HG03135 (cell line): ENCODE data around the gene BCAR3.

ENCODE experiments used
- ATAC-seq: cut with Tn5 transposase; IDR thresholded peaks from one replicate; pipeline ENCODE4 v1.9.1; 2021; ENCODE audit warnings: mild to moderate bottlenecking, moderate library complexity; ENCODE audit not compliant: unreplicated experiment

The BCAR3 gene

DNA sequence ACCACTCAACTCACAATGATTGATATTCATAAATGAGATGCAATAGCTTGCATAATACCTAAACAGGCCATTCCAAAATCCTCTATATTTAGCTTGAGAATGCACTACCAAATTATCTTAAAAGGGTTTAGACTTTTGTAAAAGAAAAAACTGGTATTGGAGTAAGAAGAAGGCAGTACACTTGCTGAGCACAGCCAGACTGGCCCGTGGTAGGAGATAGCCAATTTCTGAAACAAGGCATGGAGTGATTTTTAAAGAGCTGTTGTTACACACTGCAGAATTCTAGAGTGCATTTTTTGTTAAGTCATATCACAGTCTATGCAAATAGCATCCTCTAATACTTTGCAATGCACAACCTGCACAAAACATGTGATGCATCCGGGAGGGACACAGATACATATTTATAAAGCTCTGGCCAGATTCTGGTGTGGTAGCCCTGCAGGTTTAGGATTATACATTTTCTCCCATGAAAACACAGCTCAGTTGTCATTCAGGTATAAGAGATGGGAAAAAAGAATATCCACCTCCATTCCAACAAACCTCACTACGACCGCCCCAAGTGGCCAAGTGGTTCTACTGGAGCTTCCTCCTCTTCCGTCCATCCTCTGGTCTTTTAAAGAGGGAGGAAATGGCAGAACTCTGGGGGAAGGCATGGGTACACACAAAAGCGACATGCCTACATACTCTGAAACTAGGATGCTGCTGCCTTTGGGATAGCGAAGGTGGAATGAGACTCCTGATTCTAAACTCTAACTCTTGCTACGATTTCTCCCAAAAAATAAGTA is 40.8 kb downstream of the BCAR3 start:
- no peak for ATAC-seq

DNA sequence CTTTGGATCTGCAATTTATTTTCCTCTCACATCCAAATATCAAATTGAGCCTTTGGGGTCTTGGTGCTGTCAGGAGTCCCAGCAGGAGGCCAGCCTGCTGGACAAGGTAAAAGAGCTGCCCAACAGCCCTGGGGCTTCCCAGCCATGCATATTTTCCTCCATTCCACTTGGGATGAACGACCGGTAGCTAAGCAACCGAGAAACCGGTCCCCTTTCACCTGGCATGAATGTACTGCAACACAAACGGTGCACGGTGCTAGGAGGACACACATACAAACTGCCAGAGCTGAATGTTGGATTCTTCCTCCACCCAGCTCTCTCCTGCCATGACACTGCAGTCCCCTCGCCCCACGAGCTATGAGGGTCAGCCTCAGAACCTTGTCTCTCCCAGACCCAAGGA is 42.7 kb downstream of the BCAR3 start:
- ATAC-seq, result no peak

DNA sequence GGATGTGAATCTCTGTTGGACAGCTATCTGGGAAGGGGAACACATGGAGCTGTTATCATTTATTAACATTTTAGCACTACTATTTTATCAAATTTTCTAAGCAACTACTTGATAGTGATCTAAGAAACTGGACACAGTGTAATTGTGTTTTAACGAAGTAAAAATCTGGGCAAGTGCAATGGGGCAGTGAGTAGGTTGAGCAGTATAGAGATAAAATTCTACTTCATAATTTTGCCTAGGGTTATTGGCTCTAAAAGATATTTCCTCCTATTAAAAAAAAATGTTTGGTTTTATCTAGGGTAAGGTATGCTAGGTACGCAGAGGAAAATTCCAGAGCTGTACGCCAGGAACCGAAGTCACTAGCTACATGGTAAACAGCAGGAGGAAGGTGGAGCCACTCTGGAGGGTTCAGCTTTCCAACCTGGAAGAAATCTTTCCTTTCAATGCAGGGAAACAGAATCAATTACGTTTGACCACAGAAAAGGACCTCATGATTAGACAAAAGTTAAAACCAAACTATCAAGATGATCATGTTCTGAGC is 43.3 kb downstream of the BCAR3 start:
- no peak for ATAC-seq

DNA sequence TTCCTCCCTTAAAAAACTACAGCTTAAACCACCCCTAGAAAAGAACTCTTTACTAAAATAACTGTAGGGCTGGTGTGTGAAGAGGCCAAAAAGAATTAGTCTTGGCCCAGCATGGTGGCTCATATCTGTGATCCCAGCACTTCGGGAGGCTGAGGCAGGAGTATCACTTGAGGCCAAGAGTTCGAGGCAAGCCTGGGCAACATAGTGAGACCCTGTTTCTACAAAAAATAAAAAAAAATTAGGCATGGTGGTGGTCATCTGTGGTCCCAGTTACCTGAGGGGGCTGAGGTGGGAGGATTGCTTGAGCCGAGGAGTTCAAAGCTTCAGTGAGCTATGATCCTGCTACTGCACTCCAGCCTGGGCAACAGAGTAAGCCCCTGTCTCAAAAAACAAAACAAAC is 44.9 kb downstream of the BCAR3 start:
- no peak for ATAC-seq

DNA sequence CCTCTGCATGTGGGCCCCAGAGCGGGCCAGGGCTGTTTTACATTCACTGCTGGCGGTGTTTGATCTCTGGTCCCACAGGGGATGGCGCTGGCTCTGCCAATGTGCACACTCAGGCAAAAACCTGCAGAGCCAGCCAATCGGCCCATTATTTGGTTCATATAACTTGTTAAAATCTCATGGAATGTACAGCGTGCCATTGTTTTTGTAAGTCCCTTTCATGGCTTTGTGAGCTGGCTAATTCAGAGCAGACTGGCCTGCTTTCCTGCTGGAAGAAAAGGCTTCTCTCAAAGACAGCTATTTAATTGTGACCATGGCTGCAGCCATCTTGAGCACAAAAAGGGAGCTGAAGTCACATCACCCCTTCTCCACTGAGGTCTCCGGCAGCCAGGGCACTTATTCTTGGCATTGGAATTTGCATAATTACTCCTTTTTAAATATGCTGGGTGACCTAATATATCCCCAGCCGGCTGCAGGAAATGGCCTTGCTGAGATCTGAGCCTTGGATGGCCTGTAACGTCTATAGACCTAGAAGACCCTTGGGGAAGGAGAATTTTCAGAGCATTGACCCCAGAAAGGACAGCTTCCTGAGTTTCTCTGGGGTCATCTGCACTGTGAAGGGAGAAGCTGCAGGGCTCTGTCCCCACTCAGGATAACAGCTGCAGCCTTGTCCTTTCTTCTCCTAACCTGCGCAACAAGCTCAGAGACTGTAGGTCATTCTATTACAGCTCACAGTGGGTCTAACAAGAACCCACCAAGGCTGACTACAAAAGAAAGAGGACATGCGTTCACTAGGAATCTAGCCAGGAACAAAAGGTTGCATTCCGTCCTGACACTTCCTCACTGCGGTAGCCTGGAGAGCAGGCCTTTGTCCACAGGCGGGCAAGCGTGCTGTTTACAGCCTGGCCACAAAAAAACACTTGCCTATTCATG is 45.8 kb downstream of the BCAR3 start:
- ATAC-seq, result no peak

DNA sequence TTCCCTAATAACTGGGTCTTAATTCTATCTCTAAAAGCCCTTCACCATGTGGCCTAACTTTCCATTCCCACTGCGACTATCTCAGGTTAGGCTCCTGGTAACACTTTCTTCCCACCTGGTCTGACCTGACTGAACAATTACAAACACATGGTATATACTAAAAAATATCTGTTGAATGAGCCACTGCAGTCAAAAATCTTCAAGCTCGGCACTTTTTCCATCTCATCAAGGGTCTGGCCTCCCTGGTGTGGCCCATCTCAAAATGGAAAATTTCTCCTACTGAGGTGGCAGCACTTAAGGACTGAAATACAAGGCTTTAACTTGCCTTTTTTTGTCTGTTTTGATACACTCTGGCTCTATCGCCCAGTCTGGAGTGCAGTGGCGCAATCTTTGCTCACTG is 48.3 kb downstream of the BCAR3 start:
- no peak for ATAC-seq

DNA sequence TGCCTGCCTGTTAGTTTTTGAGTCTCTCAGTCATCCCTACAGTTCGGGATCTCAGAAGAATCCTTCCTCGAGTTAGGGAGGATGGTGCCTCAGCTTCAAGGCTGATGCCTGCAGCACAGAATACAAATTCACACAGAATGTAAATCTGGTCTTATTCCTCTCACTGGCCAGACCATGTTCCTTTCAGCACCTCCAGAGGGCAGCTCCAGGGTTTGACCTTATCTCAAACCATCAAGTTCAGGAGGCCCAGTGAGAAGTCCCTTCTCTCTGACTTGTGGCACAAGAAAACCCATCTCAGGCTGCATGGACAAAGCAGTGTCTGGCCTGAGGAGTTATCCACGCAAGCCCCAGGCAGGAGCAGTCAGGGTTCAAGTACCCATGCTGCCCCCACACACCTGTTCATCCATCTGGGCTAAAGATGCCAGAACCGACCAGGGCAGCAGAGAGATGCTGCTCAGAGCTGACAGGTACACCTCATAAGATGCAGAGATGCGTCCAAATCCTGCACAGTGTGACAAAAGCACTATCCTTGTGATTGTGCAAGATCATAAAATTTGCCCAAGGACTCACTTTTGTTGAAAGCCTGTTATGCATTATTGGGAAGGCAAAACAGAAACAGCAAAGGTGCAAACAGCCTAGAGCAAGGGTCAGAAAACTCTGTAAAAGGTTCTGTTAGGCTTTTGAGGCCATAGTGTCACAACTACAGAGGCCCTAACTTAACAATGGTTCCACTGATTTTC is 49.8 kb downstream of the BCAR3 start:
- no peak for ATAC-seq

DNA sequence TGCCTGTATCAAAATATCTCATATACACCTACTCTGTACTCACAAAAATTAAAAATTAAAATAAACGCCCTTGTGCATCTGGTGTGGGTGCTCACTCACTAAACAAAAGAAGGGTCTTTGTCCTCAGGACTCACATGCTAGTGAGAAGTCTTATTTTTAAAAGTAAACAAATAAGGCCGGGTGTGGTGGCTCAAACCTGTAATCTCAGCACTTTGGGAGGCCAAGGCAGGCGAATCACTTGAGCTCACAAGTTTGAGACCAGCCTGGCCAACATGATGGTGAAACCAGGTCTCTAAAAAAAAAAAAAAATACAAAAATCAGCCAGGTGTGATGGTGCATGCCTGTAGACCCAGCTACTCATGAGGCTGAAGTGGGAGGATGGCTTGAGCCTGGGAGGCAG is 51.5 kb downstream of the BCAR3 start:
- no peak for ATAC-seq

DNA sequence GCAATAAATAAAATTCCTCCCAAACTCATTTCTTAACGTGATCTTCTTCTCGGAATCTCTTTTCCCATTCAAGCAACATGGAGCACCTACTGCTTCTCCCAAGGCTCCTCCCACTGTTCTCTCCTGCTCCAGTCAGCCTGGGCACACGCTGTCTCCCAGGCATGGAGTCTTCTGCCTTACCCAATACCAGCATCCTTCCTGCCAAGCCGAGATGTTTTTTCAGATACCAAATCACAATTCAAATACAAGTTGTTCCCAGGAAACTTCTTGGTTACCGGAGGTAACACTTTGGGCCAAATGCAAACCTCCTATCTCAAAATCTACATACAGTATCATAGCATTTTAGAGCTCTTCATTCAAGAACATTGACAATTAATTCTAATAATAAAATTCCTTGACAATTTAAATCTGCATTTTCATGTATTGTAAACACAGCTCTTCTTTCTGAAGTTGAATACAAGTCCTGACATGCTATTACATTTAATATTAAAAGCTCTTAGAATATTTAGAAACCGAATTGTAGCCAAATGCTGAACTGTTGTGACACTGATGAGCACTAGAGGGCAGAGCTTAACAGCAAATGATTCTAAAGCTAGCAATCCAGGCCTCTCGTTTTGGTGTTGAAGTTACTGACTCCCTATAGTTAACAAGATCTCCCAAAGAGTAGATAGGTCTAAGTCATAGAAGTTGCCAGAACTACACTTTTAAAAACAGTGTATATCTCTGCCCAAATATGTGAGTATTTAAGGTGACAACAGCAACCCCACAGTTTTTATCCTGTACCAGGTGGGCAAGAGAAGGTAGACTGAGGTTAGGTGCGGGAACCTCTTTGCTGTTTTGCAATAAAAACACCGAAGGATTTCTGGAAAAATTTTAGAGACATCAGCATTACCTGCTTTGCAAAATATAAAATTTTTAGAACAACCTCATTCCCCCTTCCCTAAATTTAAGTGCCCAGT is 52.3 kb downstream of the BCAR3 start:
- no peak for ATAC-seq

DNA sequence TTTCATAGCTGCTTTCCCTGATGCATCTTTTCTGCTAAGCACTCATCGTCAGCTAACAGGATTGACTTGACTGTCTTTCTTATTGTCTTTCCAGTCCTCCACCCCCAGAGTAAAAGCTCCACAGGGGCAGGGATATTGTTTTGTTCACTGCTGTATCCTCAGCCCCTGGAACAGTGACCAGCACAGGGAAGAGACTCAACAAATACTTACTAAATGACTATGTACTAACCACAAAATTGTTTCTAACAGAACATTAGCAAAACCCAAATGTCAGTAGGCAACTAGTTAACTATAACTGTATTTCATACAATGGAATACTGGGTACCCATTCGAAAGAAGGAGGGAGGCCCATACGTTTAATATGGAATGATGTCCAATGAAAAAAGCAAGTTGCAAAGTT is 53.0 kb downstream of the BCAR3 start:
- no peak for ATAC-seq

DNA sequence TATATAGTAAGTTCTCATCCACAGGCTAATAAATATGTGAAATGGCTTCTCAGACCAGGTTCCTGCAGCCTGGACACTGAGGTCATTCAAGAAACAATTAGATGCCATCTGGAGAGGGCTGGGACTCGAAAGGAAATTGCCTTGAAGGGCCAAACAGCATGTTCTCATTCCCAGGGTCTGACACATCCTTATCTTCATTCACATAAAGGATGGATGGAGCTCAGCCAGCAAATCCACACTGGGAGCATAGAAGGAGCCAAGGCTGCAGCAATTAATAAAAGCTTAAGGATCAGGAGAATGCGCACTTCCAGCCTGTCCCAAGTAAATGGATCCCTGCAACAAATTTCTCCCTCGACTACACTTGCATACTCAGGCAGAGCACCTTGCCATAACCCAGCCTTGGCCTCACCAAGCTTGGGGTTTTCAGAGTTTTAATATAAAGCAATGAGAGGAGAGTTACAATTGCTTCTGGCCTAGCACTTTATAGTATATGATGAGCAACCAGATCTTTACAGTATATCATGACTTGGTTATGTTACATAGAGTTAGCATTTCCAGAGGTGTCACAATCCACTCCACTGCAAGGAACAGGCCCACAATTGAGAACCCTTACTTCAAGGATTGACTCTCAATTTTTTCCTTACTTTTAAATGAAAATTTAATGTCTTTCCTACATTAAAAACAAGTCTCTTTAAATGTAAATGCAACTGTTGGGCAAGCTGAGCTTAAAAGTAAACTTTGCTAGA is 55.9 kb downstream of the BCAR3 start:
- no peak for ATAC-seq

DNA sequence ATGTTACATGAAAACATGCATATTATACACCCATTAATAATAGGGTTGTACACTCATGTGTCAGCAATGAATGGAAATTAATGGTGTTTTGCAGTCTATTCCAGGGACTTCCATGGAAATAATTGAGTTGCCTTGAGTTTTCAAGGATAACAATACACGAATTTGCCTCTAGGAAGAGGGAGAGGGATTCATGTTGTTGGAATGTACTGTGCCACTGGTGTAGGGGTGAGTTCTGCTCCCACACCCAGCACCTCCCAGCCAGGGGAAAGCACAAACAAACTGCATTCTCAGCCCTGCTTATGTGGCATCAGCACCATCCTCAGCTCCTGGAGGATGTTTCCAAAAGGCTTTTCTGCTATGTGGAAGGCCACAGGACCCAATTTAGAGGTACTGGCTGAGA is 57.8 kb downstream of the BCAR3 start:
- ATAC-seq, result no peak

DNA sequence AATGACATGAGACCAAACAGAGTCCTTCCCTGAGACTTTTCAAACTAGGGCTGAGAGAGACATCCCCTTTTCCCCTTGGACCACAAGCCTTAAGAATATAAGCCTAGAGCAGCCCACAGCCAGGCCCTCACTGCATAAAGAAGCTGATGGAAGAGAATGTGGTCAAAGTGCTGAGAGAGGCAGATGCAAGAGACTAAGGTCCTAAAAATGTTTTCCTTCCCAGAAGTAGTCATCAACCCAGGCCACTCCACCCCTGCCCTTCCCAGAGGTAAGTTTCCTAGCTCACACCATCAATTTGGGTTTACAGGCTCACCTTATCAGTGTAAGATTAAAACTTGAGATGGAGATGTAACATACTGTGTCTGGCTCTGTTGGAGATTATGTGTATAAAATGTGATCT is 58.2 kb downstream of the BCAR3 start:
- ATAC-seq, result no peak

DNA sequence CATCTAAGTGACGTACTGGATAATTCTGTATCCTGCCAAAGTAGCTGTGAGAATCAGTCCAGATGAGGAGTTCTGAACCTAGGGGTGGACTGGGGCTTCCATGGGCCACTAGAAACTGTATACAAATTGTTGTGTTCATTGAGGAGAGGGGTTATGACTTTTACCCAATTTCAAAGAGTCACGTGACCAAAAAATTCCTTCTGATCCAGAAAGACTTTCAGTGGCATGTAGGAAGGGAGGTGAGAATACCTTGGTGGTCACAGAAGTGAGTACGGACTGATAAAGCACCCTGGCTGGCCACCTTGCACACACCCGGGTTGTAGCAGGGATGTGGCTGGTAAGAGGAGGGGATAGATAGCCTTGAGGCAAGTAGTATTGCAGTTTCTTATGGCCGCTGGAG is 60.4 kb downstream of the BCAR3 start:
- no peak for ATAC-seq

DNA sequence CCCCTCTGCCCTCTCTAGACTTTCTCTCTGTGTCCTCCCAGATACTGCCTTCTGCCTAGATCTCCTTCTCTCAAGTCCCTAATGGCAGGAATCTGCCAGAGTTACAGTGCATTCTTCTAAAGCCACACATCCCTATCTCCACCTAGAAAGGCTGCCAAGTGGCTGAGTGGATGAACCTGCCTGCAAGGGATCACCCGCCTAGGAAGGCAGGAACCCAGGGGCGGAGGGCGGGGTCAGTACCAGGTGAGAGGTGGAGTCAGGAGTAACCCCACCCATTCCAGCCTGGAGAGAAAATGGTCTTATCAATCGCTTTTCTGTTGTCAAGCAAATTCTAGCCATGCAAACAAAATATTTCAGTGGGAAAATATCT is 60.8 kb downstream of the BCAR3 start:
- no peak for ATAC-seq

DNA sequence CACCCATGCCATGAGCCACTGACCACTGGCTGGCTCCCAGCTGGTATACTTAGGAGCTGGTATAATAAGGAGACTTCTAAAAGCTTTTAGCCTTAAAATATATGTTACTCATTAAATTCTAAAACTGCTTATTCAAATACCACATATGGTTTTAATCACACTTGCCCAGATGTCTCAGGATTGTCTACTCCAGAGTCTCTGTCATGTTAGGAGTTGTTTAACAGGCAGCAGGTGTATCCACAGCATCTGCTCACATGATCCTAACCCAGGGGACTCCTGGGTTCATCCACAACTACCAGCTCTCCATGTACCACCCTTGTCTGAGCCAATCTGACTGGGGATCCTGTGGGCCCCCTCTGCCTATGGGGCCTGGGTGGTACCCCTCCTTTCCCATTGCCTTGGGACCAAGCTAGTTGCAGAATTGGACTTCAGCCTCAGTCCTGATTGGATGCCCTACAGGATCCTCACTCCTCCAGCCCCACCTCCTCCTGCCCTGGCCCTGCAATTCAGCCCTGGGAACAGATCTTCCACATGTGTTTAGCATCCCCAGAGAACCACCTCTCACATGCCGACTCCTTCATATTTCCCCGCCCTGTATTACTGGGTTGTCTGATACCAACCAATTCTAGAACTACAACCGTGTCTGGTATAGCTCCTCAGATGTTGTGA is 61.3 kb downstream of the BCAR3 start:
- no peak for ATAC-seq

DNA sequence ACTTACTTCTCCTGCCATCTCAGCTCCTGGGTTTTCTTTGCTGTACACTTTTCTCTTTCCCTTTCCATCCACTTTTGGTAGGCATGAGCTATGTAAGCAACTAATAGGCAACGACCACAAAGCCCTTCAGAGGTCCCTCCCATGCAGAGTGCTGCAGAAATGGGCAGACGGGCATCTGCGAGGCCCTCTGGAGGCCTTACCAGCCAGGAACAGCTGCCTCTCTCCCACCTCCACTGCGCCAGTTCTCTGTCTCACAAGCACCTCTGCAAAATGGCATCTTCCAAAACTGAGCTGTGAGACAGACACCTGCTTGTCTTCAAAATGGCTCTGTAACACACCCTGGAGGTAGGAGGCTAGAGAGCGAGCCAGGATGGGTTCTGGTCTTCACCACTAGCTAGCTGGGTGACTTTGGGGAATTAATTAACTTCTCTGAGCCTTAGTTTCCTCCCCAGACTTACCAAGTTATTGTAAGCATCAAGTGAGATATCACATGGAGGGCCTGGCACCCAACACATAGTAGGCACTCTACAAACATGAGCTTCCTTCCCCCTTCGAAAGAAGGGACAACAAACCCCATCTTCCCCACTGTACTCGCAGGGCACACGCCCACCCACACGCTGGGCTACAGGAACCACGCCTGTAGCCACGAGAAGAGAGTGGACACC is 62.0 kb downstream of the BCAR3 start:
- no peak for ATAC-seq
